HG02885 (cell line): Measurements from ENCODE around the gene DCAF8.
"Not testable (repeated sequence)": the region's sequence is repeated elsewhere in the genome, so short reads cannot be mapped to it uniquely, and the experiment has no call there.

Experiments
- ATAC-seq: cut with Tn5 transposase; IDR thresholded peaks from one replicate; pipeline ENCODE4 v1.9.1; 2021; ENCODE audit warnings: mild to moderate bottlenecking; ENCODE audit not compliant: unreplicated experiment, poor library complexity

The DCAF8 gene

GRCh38 chr1:160261893-160262794, at the start of gene DCAF8:
Gene DCAF8 (minus strand): TSS chr1:160262549. CDS start chr1:160244008, 18,541 bp downstream.
- ATAC-seq: peak; percentile 84

GRCh38 chr1:160309571-160309970, 47.2 kb upstream of the DCAF8 start:
- ATAC-seq: no peak

- no peak for ATAC-seq
Observed at GRCh38 chr1:160309185-160309557, 46.8 kb upstream of the DCAF8 start.

GRCh38 chr1:160308451-160309184, 46.3 kb upstream of the DCAF8 start:
- ATAC-seq: no peak

GRCh38 chr1:160307118-160307791, 44.9 kb upstream of the DCAF8 start:
- no peak for ATAC-seq

GRCh38 chr1:160300173-160300572, 37.8 kb upstream of the DCAF8 start:
- no peak for ATAC-seq

GRCh38 chr1:160296036-160296435, 33.7 kb upstream of the DCAF8 start:
- no peak for ATAC-seq

GRCh38 chr1:160293020-160293968, 30.9 kb upstream of the DCAF8 start:
- no peak for ATAC-seq

- peak; percentile 69 for ATAC-seq
Observed at GRCh38 chr1:160291248-160292220, 29.2 kb upstream of the DCAF8 start.

- not testable (repeated sequence) for ATAC-seq
Observed at GRCh38 chr1:160287769-160288168, 25.4 kb upstream of the DCAF8 start.

- no peak for ATAC-seq
Observed at GRCh38 chr1:160285506-160285905, 23.2 kb upstream of the DCAF8 start.

GRCh38 chr1:160284782-160285344, 22.5 kb upstream of the DCAF8 start, which contains the start of gene PEX19:
Gene PEX19 (minus strand): TSS chr1:160285133. CDS start chr1:160285124, 9 bp downstream.
- ATAC-seq: peak; percentile 99

- ATAC-seq: peak; percentile 14
Observed at GRCh38 chr1:160284220-160284781, 22.0 kb upstream of the DCAF8 start.

- ATAC-seq: no peak
Observed at GRCh38 chr1:160282807-160283206, 20.5 kb upstream of the DCAF8 start.

GRCh38 chr1:160277987-160278386, 15.6 kb upstream of the DCAF8 start:
- ATAC-seq: no peak

- no peak for ATAC-seq
Observed at GRCh38 chr1:160277330-160277729, 15.0 kb upstream of the DCAF8 start.

- no peak for ATAC-seq
Observed at GRCh38 chr1:160271025-160271424, 8.7 kb upstream of the DCAF8 start.
